ENCODE measurements around the gene AIF1L.
"Not testable (repeated sequence)": the region's sequence is repeated elsewhere in the genome, so short reads cannot be mapped to it uniquely, and the experiment has no call there.

AIF1L gene

DNA sequence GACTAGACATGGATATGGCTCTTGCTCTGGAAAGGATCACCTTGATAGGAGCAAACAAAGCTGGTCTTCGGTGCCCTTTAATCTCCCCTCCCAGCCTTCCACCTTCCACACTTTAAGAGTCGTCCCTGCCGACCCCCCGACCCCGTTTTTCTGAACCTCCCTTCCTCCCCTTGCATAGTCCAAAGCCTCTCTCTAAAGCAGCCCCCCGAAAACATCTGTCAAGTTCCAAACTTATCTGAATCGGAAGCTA, 28.6 kb downstream of the AIF1L start:
- DNase-seq = no peak

DNA sequence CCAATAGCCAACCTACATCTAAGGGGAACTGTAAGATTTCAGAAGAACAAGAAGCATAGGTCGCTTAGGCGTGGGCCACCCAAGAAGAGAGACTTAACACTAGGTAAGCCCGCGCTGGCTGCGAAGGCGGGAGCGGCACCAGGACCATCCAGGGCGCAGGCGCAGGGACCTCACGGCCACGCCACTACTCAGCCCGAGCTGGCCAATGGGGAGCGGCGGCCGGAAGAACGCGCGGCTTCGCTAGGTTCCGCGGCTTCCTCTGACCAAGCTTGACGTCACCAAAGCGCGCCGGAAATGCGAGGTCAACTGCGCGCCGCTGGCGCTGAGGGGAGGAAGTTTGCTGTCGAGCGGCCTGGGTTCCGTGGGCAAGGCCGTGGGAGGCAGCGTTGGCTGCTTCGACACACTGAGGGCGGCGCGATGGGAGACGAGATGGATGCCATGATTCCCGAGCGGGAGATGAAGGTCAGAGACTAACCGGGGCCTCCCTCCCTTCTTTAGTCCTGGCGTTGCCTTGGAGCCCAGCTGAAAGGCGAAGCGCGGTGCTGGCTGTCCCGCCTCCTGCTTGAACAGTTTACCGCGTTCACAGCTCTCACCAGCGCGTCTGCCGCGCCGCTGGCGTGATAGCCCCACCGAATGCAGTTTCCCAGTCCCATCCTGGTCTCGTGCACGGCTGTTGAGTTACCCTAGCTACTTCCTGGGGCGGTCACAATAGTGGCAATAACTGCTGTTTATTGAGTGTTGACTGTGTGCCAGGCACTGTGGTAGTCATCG, 29.1 kb downstream of the AIF1L start, which contains the start of gene NUP214:
NUP214 (plus strand) TSS at position 299 of the 771 bp plus-strand sequence; CDS start at position 418, 119 bp downstream.
- DNase-seq = peak; percentile 91 to 95

GRCh38 chr9:131126059-131126426, 29.7 kb downstream of the AIF1L start:
- no peak for DNase-seq

- DNase-seq = no peak
Observed at GRCh38 chr9:131129183-131129582, 32.9 kb downstream of the AIF1L start.

DNA sequence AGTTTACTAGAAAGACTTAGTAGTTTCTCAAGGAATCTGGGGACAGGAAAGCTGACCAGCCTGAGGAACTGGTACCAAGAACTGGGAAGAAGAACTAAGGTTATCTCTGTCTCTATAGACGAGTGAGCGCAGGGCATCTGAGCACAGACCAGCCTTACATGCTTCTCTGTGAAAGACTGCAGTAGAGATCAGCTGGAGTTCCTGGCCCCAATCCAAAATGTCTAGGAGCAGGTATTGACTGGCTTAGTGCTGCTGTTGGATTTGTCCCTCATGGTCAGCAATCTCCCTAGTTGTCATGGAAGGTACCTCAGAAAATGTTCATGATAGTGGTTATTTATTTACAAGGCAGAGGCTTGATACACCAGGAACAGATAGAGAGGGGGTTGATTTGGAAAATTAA, 42.3 kb downstream of the AIF1L start:
- no peak for DNase-seq

DNA sequence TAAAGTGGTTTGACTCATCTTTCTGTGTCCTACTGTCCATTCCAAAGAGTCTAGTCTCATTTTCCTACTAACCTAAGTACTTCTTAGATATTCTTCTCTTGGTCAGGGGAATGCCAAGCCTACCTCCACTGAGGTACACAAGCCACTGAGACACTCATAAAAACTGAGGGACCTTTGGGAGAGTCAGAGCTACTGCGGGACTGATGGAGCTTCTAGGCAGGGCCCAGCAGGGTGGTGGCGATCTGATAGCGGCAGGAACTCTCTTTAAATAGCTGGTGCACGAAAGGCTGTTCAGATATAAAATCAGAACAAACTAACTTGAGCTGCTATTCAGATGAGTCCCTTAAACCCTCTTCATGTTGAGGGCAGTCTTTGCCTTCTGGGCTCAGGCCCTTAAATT, 43.8 kb downstream of the AIF1L start:
- DNase-seq = no peak

GRCh38 chr9:131140550-131140949, 44.2 kb downstream of the AIF1L start:
- no peak for DNase-seq

- DNase-seq = no peak
Observed at GRCh38 chr9:131142160-131142559, 45.8 kb downstream of the AIF1L start.

DNA sequence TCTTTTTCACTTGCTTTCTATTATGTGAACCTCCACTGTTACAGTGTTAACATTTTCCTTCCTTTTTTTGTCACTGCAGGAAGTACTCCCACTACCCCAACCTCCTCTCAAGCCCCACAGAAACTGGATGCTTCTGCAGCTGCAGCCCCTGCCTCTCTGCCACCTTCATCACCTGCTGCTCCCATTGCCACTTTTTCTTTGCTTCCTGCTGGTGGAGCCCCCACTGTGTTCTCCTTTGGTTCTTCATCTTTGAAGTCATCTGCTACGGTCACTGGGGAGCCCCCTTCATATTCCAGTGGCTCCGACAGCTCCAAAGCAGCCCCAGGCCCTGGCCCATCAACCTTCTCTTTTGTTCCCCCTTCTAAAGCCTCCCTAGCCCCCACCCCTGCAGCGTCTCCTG, 47.9 kb downstream of the AIF1L start:
- no peak for DNase-seq

DNA sequence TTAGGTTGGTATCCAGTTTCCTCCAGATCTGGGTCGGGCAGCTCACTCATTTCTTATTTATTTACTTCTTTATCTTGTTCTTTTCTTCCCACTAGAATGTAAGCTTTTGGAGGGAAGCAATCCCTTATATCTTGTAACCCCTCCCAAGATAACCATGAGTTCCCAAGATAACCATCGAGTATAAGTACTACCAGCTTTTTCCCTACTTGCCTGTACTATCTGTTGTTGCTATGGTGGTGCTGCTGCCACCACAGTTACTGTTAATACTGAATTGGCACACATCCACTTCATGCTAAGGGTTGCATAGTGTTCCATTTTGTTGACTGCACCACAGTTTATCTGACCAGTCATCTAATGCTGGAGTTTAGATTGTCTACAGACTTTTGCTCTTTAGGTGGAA, 48.9 kb downstream of the AIF1L start:
- DNase-seq = no peak

DNA sequence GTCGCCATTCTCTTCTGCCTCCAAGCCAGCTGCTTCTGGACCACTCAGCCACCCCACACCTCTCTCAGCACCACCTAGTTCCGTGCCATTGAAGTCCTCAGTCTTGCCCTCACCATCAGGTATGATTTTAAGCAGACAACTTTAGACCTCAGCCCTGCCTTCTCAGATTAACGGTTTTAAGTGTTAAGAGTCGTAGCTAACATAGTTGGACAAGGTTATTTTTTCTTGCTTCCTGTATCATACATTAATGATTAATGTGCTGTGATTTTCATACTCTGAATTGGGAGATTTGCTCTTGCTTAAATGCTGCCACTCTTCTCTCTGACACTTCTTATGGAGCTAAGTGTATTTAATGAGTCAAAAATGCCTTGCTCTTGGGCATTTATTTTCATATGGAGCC, 49.9 kb downstream of the AIF1L start:
- DNase-seq = no peak

GRCh38 chr9:131148276-131148675, 51.9 kb downstream of the AIF1L start:
- no peak for DNase-seq

GRCh38 chr9:131148966-131149687, 52.8 kb downstream of the AIF1L start:
- no peak for DNase-seq

DNA sequence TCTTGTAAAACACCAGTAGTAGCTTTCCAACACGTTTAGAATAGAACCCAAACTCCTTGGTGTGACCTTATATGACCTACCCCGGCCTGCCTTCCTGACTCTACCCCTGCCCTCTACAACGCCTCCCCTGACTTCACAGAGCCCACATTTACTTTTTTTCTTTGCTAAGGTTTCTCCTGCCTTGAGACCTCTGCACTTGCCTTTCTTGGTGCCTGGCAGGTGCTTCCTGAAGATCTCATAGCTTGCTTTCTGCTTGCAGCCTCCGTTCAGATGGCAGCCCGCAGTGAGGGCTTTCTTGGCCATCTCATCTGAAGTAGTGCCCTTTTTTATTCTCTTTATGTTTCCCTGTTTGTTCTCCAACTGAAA, 53.3 kb downstream of the AIF1L start:
- DNase-seq = no peak

DNA sequence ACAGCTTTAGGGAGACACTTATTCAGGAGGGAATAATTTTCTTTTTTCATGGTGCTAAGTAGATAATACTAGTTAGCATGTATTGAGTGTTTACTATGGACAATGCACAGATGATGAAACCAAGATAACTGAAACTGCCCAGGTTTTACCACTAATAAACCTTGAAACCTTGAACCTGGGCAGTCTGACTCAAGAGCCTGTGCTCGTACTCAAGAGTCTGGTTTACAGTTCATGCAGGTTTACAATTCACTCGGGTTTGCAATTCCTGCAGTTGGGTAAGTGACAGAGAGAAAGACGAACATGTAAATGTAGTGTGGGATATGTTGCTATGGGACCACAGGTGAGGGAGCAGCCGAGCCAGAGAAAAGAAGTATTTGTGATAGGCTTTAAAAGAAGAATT, 57.3 kb downstream of the AIF1L start:
- no peak for DNase-seq

- DNase-seq = not testable (repeated sequence)
Observed at GRCh38 chr9:131158673-131159072, 62.3 kb downstream of the AIF1L start.

- DNase-seq = no peak
Observed at GRCh38 chr9:131160416-131161112, 64.2 kb downstream of the AIF1L start.

GRCh38 chr9:131161585-131161984, 65.3 kb downstream of the AIF1L start:
- no peak for DNase-seq

GRCh38 chr9:131162886-131163285, 66.6 kb downstream of the AIF1L start:
- DNase-seq = no peak

- DNase-seq = no peak
Observed at GRCh38 chr9:131165523-131165922, 69.2 kb downstream of the AIF1L start.

- DNase-seq = peak in 1 of 2 experiments; percentile 63
Observed at GRCh38 chr9:131167146-131167692, 70.9 kb downstream of the AIF1L start.

DNA sequence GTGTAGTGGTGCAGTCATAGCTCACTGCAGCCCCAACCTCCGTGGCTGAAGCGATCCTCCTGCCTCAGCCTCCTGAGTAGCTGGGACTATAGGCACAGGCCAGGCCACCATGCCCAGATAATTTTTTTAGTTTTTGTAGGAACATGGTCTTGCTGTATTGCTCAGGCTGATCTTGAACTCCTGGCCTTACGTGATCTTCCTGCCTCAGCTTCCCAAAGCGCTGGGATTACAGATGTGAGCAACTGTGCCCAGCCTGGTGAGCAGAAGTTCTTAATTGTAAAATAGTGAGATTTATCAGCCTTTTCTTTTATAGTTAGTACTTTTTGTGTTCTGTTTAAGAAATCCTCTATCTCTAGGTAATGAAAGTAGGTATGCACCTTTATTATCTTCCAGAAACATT, 71.6 kb downstream of the AIF1L start:
- no peak for DNase-seq

- DNase-seq = no peak
Observed at GRCh38 chr9:131169563-131170240, 73.4 kb downstream of the AIF1L start.
